ENCODE data around the gene MSI2.

The MSI2 gene

DNA sequence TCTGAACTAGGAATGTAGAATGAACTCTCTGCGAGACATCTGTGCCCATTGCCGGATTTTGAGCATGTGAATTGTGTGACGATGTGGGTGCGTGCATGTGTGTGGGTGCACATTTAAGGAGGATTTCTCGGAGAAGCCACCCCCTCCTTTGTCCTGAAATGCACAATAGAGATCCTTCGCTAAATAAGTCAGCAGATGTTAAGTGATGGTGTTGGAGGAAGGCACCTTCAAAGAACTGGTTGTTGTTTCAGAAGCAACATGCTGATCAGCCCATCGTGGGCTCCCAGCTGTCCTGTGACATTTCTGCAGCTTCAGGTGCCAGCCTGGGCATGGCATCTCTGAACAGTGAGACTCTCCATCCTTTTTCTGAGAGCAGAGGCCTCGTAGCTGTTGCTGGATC lies 194.9 kb downstream of the MSI2 start:
- H3K27me3 Mint-ChIP-seq, result no peaks in the 10 kb centered on the region
- no peaks in the 10 kb centered on the region for H3K9me3 Mint-ChIP-seq
- H3K4me3 Mint-ChIP-seq, result peak overlapping the region in 1 of 2 donors; percentile 4
- peak overlapping the region in 1 of 2 donors; percentile 34 for H3K27ac Mint-ChIP-seq
- ATAC-seq (no peak), DNase-seq (no peak)
- H3K4me1 Mint-ChIP-seq, result peaks cover 80% of the 10 kb centered on the region

DNA sequence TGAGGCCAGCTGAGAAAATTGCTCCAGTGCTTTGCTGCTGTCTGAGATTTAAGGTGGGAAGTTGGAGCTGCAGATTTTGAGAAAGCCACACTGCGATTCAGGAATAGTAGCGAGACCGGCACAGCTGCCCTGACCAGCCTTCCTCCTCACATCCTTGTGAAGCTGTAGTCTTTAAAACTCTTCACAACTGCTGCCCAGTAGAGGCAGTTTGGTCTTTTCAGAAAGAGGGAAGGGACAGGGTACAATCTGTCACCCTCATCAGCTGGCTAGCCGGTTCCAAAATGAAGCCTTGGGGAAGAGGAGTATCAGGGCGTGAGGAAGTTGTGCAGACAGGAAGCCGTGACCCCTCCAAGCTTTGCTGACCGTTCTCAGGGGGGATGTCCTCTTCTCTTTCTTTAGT lies 195.3 kb downstream of the MSI2 start:
- DNase-seq, result no peak
- H3K27ac Mint-ChIP-seq, result no peak overlapping the region
- peaks cover 83% of the 10 kb centered on the region for H3K4me1 Mint-ChIP-seq
- H3K4me3 Mint-ChIP-seq, result peak overlapping the region in 1 of 2 donors; percentile 21
- no peaks in the 10 kb centered on the region for H3K27me3 Mint-ChIP-seq
- no peak for ATAC-seq
- H3K9me3 Mint-ChIP-seq, result no peaks in the 10 kb centered on the region

DNA sequence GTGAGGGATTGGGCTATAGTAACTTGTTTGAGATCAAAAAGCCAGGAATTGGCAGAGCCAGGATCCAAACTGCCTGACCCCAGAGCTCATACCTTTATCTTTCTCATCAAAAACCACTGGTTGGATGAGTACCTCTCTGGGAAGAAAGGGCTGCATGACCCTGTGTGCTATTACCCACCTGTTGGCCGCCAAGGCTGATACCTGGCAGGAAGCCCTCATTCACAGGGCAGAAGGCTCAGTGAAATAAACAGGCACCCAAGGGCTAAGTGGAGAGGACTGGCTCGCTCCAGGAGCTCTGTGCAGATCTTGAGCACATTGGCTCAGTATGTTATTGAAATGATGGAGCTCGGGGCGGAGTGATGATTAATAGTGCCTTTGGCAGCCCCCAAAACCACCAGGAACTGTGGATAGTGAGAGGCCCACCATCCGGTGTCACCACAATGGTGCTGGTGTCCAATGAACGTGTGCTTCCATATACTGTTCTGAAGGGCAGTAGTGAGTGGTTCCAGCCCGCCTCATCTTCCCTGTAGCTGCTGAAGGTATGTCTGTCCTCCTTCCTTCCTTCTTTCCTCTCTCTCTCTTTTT lies 197.6 kb downstream of the MSI2 start:
- Mint-ChIP-seq H3K27me3 (no peaks in the 10 kb centered on the region), H3K4me3 (peak overlapping the region; percentile 64 to 70), H3K4me1 (peaks cover 78% of the 10 kb centered on the region), H3K9me3 (no peaks in the 10 kb centered on the region), H3K27ac (no peak overlapping the region)
- DNase-seq, result no peak
- ATAC-seq, result no peak

DNA sequence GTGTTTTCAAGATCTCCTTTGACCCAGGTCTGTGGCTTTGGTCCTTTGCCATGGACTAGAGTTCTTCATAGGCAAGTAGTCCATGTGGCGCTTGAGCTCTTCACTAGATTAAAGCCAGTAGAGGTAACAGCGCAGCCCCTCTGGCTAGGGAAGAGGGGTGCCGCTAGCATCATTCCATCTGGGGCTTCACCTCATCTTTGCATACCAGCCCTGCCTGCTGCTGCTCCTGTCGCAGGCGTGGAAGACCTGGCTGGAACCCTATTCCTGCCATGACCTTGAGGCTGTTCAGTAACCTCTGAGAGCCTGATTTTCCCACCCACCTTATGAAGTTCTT lies 198.4 kb downstream of the MSI2 start:
- Mint-ChIP-seq H3K9me3 (no peaks in the 10 kb centered on the region), H3K4me1 (peaks cover 86% of the 10 kb centered on the region), H3K27me3 (no peaks in the 10 kb centered on the region), H3K4me3 (peak overlapping the region; percentile 64 to 70), H3K27ac (peak overlapping the region; percentile 98 to 99)
- DNase-seq, result no peak
- no peak for ATAC-seq

DNA sequence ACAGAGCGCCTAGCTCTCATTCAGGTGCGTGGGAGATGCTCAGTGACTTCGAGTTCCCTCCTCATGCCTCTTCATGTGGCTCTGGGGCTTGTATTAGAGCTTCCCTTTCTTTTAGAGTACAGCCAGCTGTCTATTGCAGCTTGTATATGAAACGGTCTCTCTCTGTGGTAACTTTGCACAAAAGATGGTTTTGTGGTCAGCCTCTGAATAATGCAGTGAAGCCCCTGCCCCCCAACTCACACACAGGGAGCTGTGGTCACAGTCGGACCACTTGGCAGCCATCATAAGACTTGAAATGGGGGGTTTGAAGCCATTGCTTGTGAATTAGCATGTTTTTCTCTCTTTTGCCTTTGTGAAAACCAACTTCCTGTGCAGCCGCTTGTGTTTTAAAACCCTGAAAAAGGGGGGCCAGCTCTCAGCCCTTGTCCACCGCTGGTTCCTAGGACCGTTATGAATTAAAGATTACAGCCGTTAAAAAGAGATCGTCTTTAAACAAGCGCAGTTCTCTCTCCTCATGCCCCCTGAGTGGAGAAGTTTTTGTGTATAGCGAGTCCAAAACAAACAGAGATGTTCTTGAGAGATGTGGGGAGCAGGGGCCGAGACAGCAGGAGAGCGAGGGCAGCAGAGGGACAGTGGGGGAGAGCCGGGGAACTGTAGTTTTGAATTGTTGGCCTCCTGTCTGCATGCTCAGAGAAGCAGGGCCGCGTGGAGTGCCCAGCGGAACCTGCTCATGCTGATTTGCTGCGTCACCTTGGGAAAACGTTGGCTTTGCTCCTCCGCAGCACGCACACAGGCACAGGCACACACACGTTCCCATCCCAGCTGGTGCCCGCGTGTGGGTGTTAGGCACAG lies 199.0 kb downstream of the MSI2 start:
- no peaks in the 10 kb centered on the region for H3K9me3 Mint-ChIP-seq
- ATAC-seq (peak; percentile 96), DNase-seq (peak; percentile 63 to 87)
- peak overlapping the region; percentile 64 to 70 for H3K4me3 Mint-ChIP-seq
- H3K4me1 Mint-ChIP-seq, result peaks cover 86% of the 10 kb centered on the region
- no peaks in the 10 kb centered on the region for H3K27me3 Mint-ChIP-seq
- peak overlapping the region; percentile 98 to 99 for H3K27ac Mint-ChIP-seq

DNA sequence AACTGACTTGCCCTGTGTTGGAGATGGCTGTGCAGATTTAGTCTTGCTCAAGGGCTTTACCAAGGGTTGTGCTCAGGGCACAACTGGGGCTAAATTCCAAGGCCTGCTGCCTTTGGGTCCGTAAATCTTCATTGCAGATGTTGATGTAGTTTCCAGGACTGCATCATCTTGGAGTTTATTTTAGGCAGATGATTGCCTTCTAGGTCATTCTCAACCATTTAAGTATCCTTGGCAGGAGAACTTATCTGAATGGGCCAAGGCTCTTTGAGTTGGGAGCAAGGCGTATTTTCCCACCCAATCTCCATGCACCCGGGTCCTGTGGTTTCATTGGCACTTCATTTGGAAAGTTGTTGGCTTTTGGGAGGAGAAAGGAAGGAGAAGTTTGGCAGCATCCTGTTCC lies 200.3 kb downstream of the MSI2 start:
- peaks cover 88% of the 10 kb centered on the region for H3K4me1 Mint-ChIP-seq
- H3K27me3 Mint-ChIP-seq, result no peaks in the 10 kb centered on the region
- no peak for ATAC-seq
- H3K9me3 Mint-ChIP-seq, result no peaks in the 10 kb centered on the region
- no peak overlapping the region for H3K4me3 Mint-ChIP-seq
- no peak overlapping the region for H3K27ac Mint-ChIP-seq
- no peak for DNase-seq

DNA sequence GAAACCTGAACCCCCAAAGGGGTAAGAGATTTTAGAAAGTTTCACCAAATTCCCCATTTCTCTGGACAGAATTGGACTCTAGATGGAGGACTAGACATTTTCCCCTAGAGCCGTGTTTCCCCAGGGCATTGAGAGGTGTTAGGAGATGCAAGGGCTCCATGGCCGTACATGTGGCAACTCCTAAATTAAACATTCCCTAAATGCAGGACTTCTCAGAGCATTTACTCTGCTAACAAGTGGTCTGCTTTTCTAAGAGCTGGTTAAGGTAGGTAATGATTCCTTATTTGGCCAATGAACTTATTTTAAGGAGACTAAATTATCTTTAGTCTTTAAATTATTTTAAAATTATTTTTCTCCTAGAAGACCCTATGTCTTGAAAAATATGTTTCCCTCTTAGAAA lies 200.9 kb downstream of the MSI2 start:
- Mint-ChIP-seq H3K9me3 (peaks cover 0 to 3% of the 10 kb centered on the region in 2 donors), H3K4me3 (no peak overlapping the region), H3K27ac (no peak overlapping the region), H3K4me1 (peaks cover 88% of the 10 kb centered on the region), H3K27me3 (no peaks in the 10 kb centered on the region)
- DNase-seq, result no peak
- ATAC-seq, result no peak

DNA sequence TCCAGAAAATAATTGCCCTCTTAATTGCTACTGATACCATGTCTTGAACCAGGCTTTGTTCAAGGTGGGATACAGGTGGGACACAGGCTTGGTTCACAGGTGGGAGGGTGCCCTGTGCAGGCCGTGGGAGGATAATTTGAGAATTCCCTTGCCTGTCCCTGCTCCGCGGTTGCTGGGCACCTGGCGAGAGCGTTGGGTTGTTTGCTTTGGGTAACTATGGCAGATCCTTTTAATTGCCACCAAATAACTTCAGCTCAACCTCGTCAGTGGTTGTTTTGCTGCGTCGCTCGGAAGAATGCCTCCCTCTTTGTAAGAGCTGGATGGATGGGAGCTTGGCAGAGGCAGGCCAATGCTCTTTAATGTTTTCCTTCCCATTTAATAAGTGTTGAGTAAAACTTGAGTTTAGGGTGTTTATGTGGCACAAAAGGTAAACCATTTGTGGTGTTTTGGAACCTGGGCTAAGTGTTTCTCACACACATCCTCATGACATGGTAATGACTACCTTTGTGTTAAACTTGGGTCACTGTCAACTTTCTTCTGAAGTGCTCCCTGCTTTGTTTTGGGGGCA lies 202.5 kb downstream of the MSI2 start:
- DNase-seq (no peak), ATAC-seq (no peak)
- H3K9me3 Mint-ChIP-seq, result peaks cover 0 to 5% of the 10 kb centered on the region in 2 donors
- peak overlapping the region in 1 of 2 donors; percentile 2 for H3K4me3 Mint-ChIP-seq
- H3K27me3 Mint-ChIP-seq, result no peaks in the 10 kb centered on the region
- H3K27ac Mint-ChIP-seq, result peak overlapping the region in 1 of 2 donors; percentile 90
- peaks cover 88% of the 10 kb centered on the region for H3K4me1 Mint-ChIP-seq

DNA sequence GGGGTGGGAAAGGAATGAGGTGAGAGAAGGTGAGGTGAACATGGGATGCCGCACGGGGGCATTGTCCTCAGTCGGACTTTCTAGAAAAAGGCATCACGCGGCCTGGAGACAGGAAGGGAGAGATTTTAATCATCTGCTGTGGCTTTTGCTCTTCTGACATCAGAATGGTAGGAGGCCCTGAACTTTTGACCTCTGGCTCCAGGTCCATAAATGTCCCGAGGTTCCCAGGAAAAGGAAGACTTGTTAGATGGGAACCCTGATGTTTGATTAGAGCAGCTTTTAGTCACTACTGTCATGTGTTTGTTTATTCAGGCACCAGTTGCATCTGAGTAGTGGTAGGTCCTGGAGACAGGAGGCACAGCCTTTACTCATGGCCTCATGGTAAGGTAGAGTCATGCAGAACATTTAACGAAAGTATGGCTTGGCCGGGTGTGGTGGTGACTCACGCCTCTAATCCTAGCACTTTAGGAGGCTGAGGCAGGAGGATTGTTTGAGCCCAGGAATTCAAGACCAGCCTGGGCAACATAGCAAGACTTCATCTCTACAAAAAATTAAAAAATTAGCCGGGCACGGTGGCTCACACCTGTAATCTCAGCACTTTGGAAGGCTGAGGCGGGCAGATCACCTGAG lies 203.1 kb downstream of the MSI2 start:
- peaks cover 88% of the 10 kb centered on the region for H3K4me1 Mint-ChIP-seq
- H3K9me3 Mint-ChIP-seq, result peaks cover 0 to 5% of the 10 kb centered on the region in 2 donors
- peak overlapping the region; percentile 76 to 90 for H3K27ac Mint-ChIP-seq
- ATAC-seq (no peak), DNase-seq (peak in 1 of 2 donors; percentile 29)
- peak overlapping the region; percentile 2 to 7 for H3K4me3 Mint-ChIP-seq
- no peaks in the 10 kb centered on the region for H3K27me3 Mint-ChIP-seq

DNA sequence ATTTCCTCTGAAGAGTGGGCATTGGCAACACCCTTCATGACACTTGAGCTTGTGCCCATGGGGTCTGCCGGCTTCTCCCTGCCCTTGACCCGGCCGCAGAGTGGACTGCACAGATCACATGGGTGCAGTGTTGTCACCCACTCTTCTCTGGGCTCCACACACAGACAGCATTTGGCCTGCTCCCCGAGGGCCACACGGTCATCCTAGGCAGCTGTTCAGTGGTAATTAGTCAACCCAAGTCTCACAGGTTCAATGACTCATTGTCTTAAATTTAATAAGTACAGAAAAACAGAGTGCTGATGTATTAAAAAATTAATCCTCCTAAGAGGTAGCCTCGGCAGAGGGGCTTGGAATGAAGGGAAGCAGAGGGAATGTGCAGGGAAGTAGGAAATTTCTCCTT lies 204.8 kb downstream of the MSI2 start:
- ATAC-seq (peak; percentile 57), DNase-seq (peak in 1 of 2 donors; percentile 61)
- Mint-ChIP-seq H3K9me3 (peaks cover 0 to 5% of the 10 kb centered on the region in 2 donors), H3K4me1 (peaks cover 81% of the 10 kb centered on the region), H3K27me3 (no peaks in the 10 kb centered on the region), H3K27ac (peak overlapping the region; percentile 65 to 94), H3K4me3 (peak overlapping the region; percentile 41 to 45)

DNA sequence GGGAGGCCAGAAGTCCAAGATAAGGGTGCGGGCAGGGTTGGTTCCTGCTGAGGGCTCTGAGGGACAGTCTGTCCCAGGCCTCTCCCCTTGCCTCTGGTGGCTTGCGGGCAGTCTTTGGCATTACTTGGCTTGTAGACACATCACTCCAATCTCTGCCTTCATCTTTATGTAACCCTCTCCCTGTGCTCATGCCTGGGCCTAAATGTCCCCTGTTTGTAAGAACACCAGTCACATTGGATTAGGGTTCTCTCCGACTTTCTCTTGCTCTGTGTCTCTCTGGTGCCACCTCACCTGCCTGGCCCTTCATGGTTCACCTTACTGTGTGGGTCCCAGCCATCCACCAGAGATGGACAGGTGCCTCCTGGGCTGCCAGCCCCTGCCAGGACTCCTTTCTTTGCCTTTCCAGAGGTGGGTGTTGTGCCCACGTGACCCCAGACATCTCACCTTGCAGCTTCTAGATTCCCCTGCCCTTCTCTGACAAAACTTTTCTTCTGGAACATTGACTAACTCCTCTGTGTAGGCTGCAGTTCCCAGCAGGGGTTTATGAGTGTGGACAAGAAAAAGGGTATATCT lies 205.8 kb downstream of the MSI2 start:
- H3K9me3 Mint-ChIP-seq, result peaks cover 0 to 5% of the 10 kb centered on the region in 2 donors
- no peak for DNase-seq
- peak overlapping the region; percentile 70 to 79 for H3K4me3 Mint-ChIP-seq
- no peaks in the 10 kb centered on the region for H3K27me3 Mint-ChIP-seq
- H3K27ac Mint-ChIP-seq, result peak overlapping the region; percentile 60 to 89
- ATAC-seq, result no peak
- peaks cover 73% of the 10 kb centered on the region for H3K4me1 Mint-ChIP-seq

DNA sequence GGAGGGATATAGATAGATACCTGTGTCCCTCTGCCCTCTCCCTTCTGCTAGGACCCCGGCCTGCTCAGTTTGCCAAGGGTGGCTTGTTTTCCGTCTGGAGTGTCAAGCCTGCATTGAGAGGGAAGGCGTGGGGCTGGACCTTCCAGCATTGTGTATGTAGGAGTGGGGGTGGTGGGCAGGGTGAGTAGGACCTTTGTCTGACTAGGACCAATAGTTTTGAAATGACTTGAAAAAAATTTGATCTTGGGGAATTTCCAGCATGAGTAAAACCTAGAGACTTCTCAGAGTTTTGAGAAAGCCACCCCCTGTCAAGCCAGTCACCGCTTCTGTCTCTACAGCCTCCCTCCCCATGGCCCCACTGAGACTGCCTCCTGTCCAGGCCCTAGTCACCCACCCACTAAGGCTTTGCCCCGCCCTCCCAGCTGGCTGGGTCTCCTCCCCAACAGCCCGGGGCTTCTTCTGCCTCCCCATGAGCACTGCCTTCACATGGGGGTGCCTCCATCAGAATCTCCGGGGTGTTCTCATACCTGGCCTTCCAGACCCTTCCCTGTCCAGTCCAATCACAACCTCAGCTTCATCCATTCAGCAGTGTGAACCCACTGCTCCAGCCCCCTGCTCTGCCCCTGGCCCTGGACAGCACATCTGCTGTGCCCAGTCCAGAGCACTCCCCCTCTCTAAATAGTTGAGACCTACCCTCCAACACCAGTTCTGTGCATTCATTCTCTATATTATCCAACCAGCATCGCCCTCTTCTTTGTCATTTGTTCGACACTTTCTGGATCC lies 207.0 kb downstream of the MSI2 start:
- no peaks in the 10 kb centered on the region for H3K27me3 Mint-ChIP-seq
- H3K9me3 Mint-ChIP-seq, result peaks cover 0 to 5% of the 10 kb centered on the region in 2 donors
- peak overlapping the region; percentile 70 to 79 for H3K4me3 Mint-ChIP-seq
- peak overlapping the region; percentile 89 to 94 for H3K27ac Mint-ChIP-seq
- ATAC-seq (peak; percentile 97), DNase-seq (peak; percentile 81 to 91)
- peaks cover 80% of the 10 kb centered on the region for H3K4me1 Mint-ChIP-seq

DNA sequence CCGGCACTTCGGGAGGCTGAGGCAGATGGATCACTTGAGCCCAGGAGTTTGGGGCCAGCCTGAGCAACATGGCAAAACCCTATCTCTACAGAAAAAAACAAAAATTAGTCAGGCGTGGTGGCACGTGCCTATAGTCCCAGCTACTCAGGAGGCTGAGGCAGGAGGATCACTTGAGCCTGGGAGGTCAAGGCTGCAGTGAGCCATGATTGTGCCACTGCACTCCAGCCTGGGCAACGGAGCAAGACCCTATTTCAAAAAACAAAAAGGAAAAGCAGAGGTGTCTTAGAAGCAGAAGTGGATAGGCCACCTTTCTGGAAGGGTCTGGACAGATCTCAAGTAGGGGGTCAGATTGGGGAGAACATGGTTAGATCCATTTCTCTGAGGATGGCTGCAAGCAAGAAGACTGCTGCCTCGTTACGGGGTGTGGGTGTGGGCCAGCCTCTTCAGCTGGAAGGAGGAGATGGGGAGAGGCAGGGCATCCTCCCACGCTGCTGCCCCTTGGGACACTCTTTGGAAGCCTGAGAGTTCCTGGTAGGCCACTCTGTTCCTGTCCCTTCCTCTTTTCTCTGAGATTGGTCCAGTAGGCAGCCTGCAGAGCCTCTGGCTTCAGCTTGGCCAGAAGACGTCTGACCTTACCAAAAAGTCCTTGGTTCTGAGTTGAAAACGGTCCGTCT lies 208.0 kb downstream of the MSI2 start:
- Mint-ChIP-seq H3K4me3 (peak overlapping the region in 1 of 2 donors; percentile 70), H3K27ac (peak overlapping the region; percentile 64 to 89), H3K27me3 (no peaks in the 10 kb centered on the region), H3K9me3 (peaks cover 0 to 5% of the 10 kb centered on the region in 2 donors), H3K4me1 (peaks cover 80% of the 10 kb centered on the region)
- ATAC-seq, result no peak
- no peak for DNase-seq

DNA sequence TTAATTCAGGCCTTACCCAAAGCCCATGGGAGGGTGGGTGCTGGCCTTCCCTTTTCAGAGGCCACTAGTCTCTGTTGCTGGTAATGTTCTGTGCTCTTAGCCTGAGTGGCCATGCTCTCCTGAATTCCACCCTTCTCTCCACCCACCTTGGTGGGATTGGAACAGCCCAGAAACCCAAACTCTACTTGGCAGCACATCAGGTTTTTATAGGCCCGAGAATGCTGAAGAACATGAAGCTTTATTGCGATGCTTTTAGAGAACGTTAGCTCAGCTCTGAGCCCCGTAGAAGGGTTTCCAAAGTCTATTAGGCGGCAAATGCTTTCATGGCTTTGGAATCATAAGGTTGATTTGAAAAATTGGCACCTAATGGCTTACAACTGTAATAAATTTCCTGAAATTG lies 209.3 kb downstream of the MSI2 start:
- no peaks in the 10 kb centered on the region for H3K27me3 Mint-ChIP-seq
- peaks cover 0 to 5% of the 10 kb centered on the region in 2 donors for H3K9me3 Mint-ChIP-seq
- H3K27ac Mint-ChIP-seq, result no peak overlapping the region
- ATAC-seq (no peak), DNase-seq (no peak)
- no peak overlapping the region for H3K4me3 Mint-ChIP-seq
- peaks cover 80% of the 10 kb centered on the region for H3K4me1 Mint-ChIP-seq
